Natural killer cell (primary cell): ENCODE results near the gene IL11. TPM values are rescaled to one million over a fixed set of nuclear protein-coding genes. Genes with fewer than 3 reads are reported as not detected.

Source experiments
- ATAC-seq, 3 donors: fragments of 150-1000 bp in 2 of 3; fragments of 200-7000 bp in 1 of 3; cut with Tn5 transposase; 1 replicate in 1 of 3; 2 replicates in 2 of 3; pipeline ENCODE4 v1.10.0; 2021; ENCODE audit warnings: mild to moderate bottlenecking in 2 of 3, moderate library complexity in 2 of 3
- DNase-seq, 2 donors: peaks; one replicate each; pipeline versions ENCODE4 v3.0.0 to v3.0.0-alpha.2; 2013 to 2021; ENCODE audit warnings: mixed read lengths in 1 of 2
- H3K27ac ChIP-seq: one replicate; pipeline ENCODE4 v1.5.1; 2013; ENCODE audit warnings: mild to moderate bottlenecking, low read length
- H3K27me3 ChIP-seq: one replicate; pipeline ENCODE4 v1.6.1; 2013; ENCODE audit warnings: low read length; ENCODE audit not compliant: control insufficient read depth, insufficient read depth
- H3K36me3 ChIP-seq: one replicate; pipeline ENCODE4 v1.6.1; 2013; ENCODE audit warnings: low read length; ENCODE audit not compliant: control insufficient read depth, insufficient read depth
- H3K4me1 ChIP-seq: one replicate; pipeline ENCODE4 v1.6.1; 2013; ENCODE audit warnings: low read length; ENCODE audit not compliant: control insufficient read depth, insufficient read depth
- H3K4me3 ChIP-seq: one replicate; pipeline ENCODE4 v1.5.1; 2013; ENCODE audit warnings: low read length
- H3K9me3 ChIP-seq: one replicate; pipeline ENCODE4 v1.6.1; 2013; ENCODE audit warnings: low read length; ENCODE audit not compliant: control insufficient read depth, insufficient read depth
- H3K27ac Mint-ChIP-seq, 2 donors: one replicate each; pipeline ENCODE4 v1.8.0; 2022; ENCODE audit warnings: mild to moderate bottlenecking in 2 of 2, mixed read lengths in 2 of 2, moderate library complexity in 1 of 2
- H3K27me3 Mint-ChIP-seq, 2 donors: one replicate each; pipeline ENCODE4 v1.8.0; 2022; ENCODE audit warnings: low read depth in 2 of 2, mixed read lengths in 2 of 2
- H3K36me3 Mint-ChIP-seq: one replicate; pipeline ENCODE4 v1.8.0; 2022; ENCODE audit warnings: mixed read lengths
- H3K4me1 Mint-ChIP-seq, 2 donors: one replicate each; pipeline ENCODE4 v1.8.0; 2022; ENCODE audit warnings: mixed read lengths in 2 of 2
- H3K4me3 Mint-ChIP-seq: one replicate; pipeline ENCODE4 v1.8.0; 2022; ENCODE audit warnings: mild to moderate bottlenecking, moderate library complexity, mixed read lengths
- H3K9me3 Mint-ChIP-seq, 2 donors: one replicate each; pipeline ENCODE4 v1.8.0; 2022; ENCODE audit warnings: mixed read lengths in 2 of 2
- CTCF ChIP-seq: fragments of 200-600 bp; IDR thresholded peaks from one replicate; pipeline ENCODE4 v1.8.0; 2022; ENCODE audit warnings: antibody characterized with exemption
- WGBS: methylation state at CpG from one replicate; pipeline ENCODE4 v1.1.7; 2013; ENCODE audit warnings: missing lambda C conversion rate; ENCODE audit not compliant: insufficient coverage; 5-methylcytosine and 5-hydroxymethylcytosine counted together
- intact Hi-C: fragments of 100-400 bp; cut with micrococcal nuclease; formaldehyde crosslinking; loops from one replicate; pipeline ENCODE4 v1.14.2; 2022
- total RNA-seq, 4 donors: library from RNA; stranded (reverse); fragments of 120-200 nt in 1 of 4; gene quantifications; one replicate each; pipeline versions ENCODE4 v1.2.3 to v1.2.4, GENCODE V29; 2013 to 2022

Gene IL11
- total RNA-seq, 3 donors from 2014 or later (not counting 1 experiment from before 2014, with no cell fraction given) = 0.14 to 0.35 (median 0.27) TPM

- WGBS = 91% methylated on average over 7 of the region's 10 CpGs
- ATAC-seq (peak in 1 of 3 donors; percentile 11), DNase-seq (no peak)
- H3K9me3 Mint-ChIP-seq = no peaks in the 10 kb centered on the region
- H3K27me3 ChIP-seq = peaks cover 11% of the 10 kb centered on the region
- no peaks in the 10 kb centered on the region for H3K9me3 ChIP-seq
- H3K36me3 Mint-ChIP-seq = no peaks in the 10 kb centered on the region
- H3K36me3 ChIP-seq = peaks cover 4% of the 10 kb centered on the region
- intact Hi-C loops = no loop called here
- no peak overlapping the region for H3K4me3 Mint-ChIP-seq
- TF ChIP-seq CTCF = no peak
- H3K27ac Mint-ChIP-seq = peak overlapping the region in 1 of 2 donors; percentile 38
- H3K4me3 ChIP-seq = no peak overlapping the region
- peaks cover 14 to 17% of the 10 kb centered on the region in 2 donors for H3K27me3 Mint-ChIP-seq
- peaks cover 3 to 23% of the 10 kb centered on the region in 2 donors for H3K4me1 Mint-ChIP-seq
- no peak overlapping the region for H3K27ac ChIP-seq
- no peaks in the 10 kb centered on the region for H3K4me1 ChIP-seq
These were observed 22.7 kb downstream of the IL11 start for GRCh38 chr19:55347442-55348009.

GRCh38 chr19:55346725-55347441, 23.4 kb downstream of the IL11 start:
- peaks cover 4% of the 10 kb centered on the region for H3K36me3 ChIP-seq
- H3K36me3 Mint-ChIP-seq = no peaks in the 10 kb centered on the region
- no peaks in the 10 kb centered on the region for H3K9me3 ChIP-seq
- H3K27ac ChIP-seq = no peak overlapping the region
- intact Hi-C loops = no loop called here
- no peak overlapping the region for H3K27ac Mint-ChIP-seq
- peaks cover 5% of the 10 kb centered on the region for H3K27me3 ChIP-seq
- H3K4me1 Mint-ChIP-seq = peaks cover 0 to 18% of the 10 kb centered on the region in 2 donors
- 96% methylated on average over 41 of the region's 41 CpGs for WGBS
- DNase-seq (no peak), ATAC-seq (peak in 1 of 3 donors; percentile 14)
- H3K27me3 Mint-ChIP-seq = peaks cover 9 to 11% of the 10 kb centered on the region in 2 donors
- H3K9me3 Mint-ChIP-seq = no peaks in the 10 kb centered on the region
- H3K4me3 ChIP-seq = no peak overlapping the region
- H3K4me3 Mint-ChIP-seq = no peak overlapping the region
- no peaks in the 10 kb centered on the region for H3K4me1 ChIP-seq
- TF ChIP-seq CTCF = no peak

GRCh38 chr19:55345818-55346724, 24.2 kb downstream of the IL11 start:
- no peaks in the 10 kb centered on the region for H3K36me3 Mint-ChIP-seq
- WGBS = 95% methylated on average over 43 of the region's 43 CpGs
- H3K27me3 Mint-ChIP-seq = peaks cover under 1 to 2% of the 10 kb centered on the region in 2 donors
- no peak overlapping the region for H3K4me3 Mint-ChIP-seq
- no peak overlapping the region for H3K4me3 ChIP-seq
- H3K9me3 ChIP-seq = no peaks in the 10 kb centered on the region
- H3K27me3 ChIP-seq = no peaks in the 10 kb centered on the region
- intact Hi-C loops = no loop called here
- H3K27ac ChIP-seq = no peak overlapping the region
- H3K9me3 Mint-ChIP-seq = no peaks in the 10 kb centered on the region
- no peak for TF ChIP-seq CTCF
- H3K4me1 Mint-ChIP-seq = peaks cover 6 to 16% of the 10 kb centered on the region in 2 donors
- H3K4me1 ChIP-seq = peaks cover 7% of the 10 kb centered on the region
- ATAC-seq (no peak), DNase-seq (no peak)
- peaks cover 4% of the 10 kb centered on the region for H3K36me3 ChIP-seq
- H3K27ac Mint-ChIP-seq = peak overlapping the region in 1 of 2 donors; percentile 2
